Fibroblast of lung (primary cell): Measurements from ENCODE around the gene SGPL1.

Source experiments
- EZH2 ChIP-seq: IDR thresholded peaks from 2 replicates; pipeline ENCODE4 v1.5.1; 2012; ENCODE audit warnings: low read length, control low read depth, mild to moderate bottlenecking; ENCODE audit errors: missing control alignments
- TF ChIP-seq, protein P1 (sequence below), 2 donors: IDR thresholded peaks in 1 of 2; conservative IDR thresholded peaks in 1 of 2; 1 replicate in 1 of 2; 2 replicates in 1 of 2; pipeline ENCODE4 v1.5.1; 2011 to 2012; ENCODE audit warnings: low read length in 2 of 2, control low read depth in 1 of 2, inconsistent platforms in 1 of 2, low read depth in 1 of 2, mild to moderate bottlenecking in 1 of 2

DNA sequence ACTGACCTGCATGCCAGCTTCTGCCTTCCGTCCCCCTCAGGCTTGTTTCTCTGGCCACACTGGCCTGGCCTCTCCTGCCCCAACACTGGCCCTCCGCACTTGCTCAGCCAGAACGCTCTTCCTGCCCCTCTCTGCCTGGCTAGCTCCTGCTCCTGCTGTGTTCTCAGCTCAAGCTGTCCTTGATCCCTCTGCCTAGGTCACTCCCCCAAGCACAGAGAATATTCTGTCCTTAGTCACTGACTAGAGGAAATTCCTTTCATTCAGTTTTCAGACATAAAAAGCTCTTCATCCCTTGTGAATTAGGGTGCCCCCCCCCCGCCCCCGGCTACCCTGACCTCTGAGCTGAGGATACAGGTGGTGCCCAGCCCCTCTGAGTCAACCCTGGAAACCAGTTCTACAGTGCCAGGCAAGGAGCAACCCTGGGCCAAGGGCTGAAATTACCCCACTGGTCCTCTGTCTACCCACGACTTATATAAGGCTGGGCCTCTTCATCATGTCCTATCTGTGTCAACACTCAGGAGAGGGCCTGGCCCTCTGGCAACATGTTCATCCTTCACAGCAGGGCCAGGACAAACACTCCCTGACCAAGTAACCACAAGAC is 6.6 kb upstream of the SGPL1 start:
- TF ChIP-seq, protein P1, sequence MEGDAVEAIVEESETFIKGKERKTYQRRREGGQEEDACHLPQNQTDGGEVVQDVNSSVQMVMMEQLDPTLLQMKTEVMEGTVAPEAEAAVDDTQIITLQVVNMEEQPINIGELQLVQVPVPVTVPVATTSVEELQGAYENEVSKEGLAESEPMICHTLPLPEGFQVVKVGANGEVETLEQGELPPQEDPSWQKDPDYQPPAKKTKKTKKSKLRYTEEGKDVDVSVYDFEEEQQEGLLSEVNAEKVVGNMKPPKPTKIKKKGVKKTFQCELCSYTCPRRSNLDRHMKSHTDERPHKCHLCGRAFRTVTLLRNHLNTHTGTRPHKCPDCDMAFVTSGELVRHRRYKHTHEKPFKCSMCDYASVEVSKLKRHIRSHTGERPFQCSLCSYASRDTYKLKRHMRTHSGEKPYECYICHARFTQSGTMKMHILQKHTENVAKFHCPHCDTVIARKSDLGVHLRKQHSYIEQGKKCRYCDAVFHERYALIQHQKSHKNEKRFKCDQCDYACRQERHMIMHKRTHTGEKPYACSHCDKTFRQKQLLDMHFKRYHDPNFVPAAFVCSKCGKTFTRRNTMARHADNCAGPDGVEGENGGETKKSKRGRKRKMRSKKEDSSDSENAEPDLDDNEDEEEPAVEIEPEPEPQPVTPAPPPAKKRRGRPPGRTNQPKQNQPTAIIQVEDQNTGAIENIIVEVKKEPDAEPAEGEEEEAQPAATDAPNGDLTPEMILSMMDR (conservative IDR thresholded peaks at IDR 0.05 in 1 of 2, IDR thresholded peaks at IDR 0.05 in 1 of 2; ENCODE audit: low read depth in 1 of 2, low read length in 2 of 2) = no peak
- TF ChIP-seq EZH2 = no peak
